Measurements from ENCODE around the gene IGF2.
A peak's percentile ranks its signal among the peaks of the same experiment; 100 is the strongest.

Gene IGF2

DNA sequence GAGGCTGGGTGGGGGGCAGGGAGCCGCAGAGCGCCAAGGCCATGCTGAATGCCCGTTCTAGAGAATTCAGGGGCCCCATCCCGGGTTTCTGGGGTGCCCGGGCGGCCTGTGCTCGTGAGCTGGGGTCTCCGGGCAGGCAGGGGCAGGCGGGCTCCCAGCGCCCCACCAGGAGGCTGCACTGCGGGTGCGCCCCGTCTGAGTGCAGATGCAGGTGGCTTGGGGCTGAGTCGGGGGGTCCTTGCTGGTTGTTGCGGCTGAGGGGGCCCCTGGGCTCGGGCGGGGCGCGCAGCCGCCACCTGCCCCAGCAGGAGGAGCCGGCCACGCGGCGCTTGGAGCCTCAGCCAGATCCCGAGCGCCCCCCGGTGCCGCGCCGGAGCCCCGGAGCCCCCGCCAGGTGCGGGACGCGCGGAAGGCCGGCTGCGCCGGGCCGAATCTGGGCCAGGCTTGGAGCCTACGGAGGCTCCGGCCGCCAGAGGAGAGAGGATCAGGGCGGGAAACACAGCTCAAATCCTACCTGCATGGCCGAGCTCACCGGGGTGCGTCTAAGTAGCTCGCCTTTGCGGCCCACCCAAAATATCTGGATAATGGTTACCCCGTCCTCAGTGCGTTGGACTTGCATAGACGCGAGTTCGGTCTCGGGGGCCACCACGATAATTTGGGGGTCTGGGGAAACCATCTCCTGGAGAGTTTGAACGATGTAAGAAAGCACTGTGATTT lies 590 bp upstream of the IGF2 start:
- H3K36me3 Mint-ChIP-seq (ENCODE audit: low read depth), result no peaks in the 10 kb centered on the region
- H3K4me1 Mint-ChIP-seq (ENCODE audit: low read depth), result peaks cover 5% of the 10 kb centered on the region
- H3K27ac Mint-ChIP-seq, result no peak overlapping the region
- H3K4me3 Mint-ChIP-seq, result no peak overlapping the region
- H3K9me3 Mint-ChIP-seq, result no peaks in the 10 kb centered on the region
- H3K27me3 Mint-ChIP-seq (ENCODE audit: low read depth), result peaks cover 77% of the 10 kb centered on the region

GRCh38 chr11:2138431-2139122 lies 612 bp downstream of the IGF2 start:
- Mint-ChIP-seq H3K4me1 (ENCODE audit: low read depth) (peaks cover 5% of the 10 kb centered on the region), H3K27ac (no peak overlapping the region), H3K36me3 (ENCODE audit: low read depth) (no peaks in the 10 kb centered on the region), H3K27me3 (ENCODE audit: low read depth) (peaks cover 72% of the 10 kb centered on the region), H3K9me3 (no peaks in the 10 kb centered on the region), H3K4me3 (peak overlapping the region; percentile 44)

DNA sequence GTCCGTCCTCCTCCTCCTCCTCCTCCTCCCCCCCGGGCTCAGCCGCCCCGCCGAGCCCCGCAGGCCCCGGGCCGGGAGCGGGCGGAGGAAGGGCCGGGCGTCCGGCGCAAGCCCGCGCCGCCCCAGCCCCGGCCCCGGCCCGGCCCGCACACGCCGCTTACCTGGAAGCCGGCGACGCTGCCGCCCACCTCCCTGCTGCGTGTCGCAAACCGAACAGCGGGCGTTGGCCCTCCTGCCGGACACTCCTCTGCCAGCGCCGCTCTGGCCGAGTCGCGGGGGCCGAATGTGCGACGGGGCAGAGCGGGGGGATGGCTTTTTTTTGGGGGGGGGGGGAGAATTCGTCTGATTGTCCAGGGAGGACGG lies 1.1 kb downstream of the IGF2 start:
- Mint-ChIP-seq H3K27me3 (ENCODE audit: low read depth) (peaks cover 70% of the 10 kb centered on the region), H3K4me1 (ENCODE audit: low read depth) (peaks cover 4% of the 10 kb centered on the region), H3K27ac (no peak overlapping the region), H3K4me3 (no peak overlapping the region), H3K9me3 (no peaks in the 10 kb centered on the region), H3K36me3 (ENCODE audit: low read depth) (no peaks in the 10 kb centered on the region)

DNA sequence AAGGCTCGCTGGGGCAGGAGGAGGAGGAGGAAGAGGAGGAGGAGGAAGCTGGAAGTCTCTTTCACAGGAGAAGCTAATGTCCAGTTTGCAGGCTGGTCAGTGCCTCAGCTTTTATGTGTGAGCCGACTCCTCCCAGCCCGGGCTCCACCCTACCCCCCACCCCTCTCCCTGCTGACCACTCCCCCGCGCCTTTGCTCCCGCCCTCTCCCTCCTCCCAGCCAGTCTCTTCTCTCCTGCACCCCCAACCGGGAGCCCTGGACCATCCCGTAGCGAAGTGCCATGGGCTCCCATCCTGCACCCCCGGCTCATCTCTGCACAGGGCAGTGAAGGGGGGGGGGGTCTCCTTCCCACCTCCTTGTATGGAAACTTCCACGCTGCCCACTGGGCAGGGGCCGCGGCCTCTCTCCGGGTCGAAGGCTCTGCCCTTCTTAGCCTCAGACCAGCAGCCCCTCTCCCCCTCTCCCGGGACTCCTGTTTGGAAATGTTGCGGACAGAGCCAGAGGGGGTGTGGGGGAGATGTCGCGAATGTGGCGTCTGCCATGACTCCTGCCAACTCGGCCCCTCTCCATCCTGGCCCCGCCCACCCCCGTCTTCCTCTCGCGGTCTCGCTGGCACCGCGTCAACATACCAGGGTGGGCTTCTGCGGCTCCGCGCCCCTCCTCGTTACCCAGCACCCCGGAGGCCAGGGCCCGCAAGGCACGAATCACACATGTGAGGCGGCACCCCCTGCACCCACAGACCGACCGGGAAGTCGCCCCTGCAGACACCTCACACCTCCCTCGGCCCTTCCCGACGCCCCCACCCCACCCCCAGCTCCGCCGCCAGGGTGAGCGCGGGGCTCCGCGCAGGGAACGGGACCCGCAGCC lies 1.8 kb downstream of the IGF2 start:
- Mint-ChIP-seq H3K36me3 (ENCODE audit: low read depth) (no peaks in the 10 kb centered on the region), H3K27ac (no peak overlapping the region), H3K4me3 (no peak overlapping the region), H3K9me3 (no peaks in the 10 kb centered on the region), H3K4me1 (ENCODE audit: low read depth) (no peaks in the 10 kb centered on the region), H3K27me3 (ENCODE audit: low read depth) (peaks cover 65% of the 10 kb centered on the region)

DNA sequence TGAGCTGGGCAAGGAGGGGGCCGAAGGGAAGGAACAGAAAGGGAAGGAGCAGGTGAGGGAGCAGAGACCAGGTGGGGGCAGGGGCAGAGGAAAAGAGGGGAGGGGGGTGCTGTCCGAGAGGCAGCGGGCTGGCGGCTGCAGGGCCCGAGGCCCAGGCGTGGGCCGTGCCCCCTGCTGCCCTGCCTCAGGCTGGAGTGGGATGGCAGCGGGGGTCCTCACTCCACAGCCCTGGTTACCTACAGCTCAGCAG lies 2.3 kb downstream of the IGF2 start:
- no peak overlapping the region for H3K4me3 Mint-ChIP-seq
- no peaks in the 10 kb centered on the region for H3K9me3 Mint-ChIP-seq
- H3K27me3 Mint-ChIP-seq (ENCODE audit: low read depth), result peaks cover 65% of the 10 kb centered on the region
- H3K4me1 Mint-ChIP-seq (ENCODE audit: low read depth), result no peaks in the 10 kb centered on the region
- H3K27ac Mint-ChIP-seq, result no peak overlapping the region
- H3K36me3 Mint-ChIP-seq (ENCODE audit: low read depth), result no peaks in the 10 kb centered on the region

DNA sequence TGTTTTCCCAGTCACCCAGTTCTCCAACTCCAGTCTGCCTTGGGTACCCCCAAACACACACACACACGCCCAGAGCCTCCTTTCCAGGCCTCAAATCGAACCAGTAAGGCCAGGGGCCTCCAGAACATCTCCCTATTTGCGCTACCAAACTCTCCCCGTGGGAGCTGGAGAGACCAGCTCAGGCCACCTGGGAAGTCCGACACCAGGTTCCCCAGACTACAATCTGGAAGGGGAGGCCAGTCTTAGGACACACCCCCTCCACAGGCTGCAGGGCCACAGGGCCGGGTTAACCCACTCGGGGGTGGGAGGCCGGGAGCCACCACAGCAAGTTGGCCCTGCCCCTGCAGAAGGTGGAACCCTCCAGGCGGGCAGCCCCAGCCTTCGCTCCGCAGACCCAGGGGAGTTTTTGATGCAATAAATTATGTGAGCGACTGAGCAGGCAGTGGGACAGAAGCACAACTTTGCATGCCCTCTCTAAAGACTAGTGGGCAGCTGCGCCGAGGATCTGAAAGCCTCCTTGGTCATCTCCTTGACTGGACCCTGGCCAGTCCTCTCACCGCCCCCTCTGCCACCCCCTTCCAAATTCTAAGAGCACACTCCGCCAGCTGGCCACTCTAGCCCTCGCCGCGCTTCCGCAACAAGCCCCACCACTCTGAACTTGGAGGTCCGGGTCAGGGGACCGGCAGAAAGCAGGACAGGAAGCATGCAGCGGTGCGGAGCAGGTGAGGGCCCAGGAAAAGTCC lies 2.8 kb downstream of the IGF2 start:
- Mint-ChIP-seq H3K4me1 (ENCODE audit: low read depth) (no peaks in the 10 kb centered on the region), H3K27ac (no peak overlapping the region), H3K9me3 (peaks cover 2% of the 10 kb centered on the region), H3K4me3 (no peak overlapping the region), H3K36me3 (ENCODE audit: low read depth) (no peaks in the 10 kb centered on the region), H3K27me3 (ENCODE audit: low read depth) (peaks cover 65% of the 10 kb centered on the region)

- Mint-ChIP-seq H3K27me3 (ENCODE audit: low read depth) (peaks cover 61% of the 10 kb centered on the region), H3K36me3 (ENCODE audit: low read depth) (no peaks in the 10 kb centered on the region), H3K4me3 (no peak overlapping the region), H3K4me1 (ENCODE audit: low read depth) (no peaks in the 10 kb centered on the region), H3K27ac (no peak overlapping the region), H3K9me3 (peaks cover 4% of the 10 kb centered on the region)
These were observed 3.5 kb downstream of the IGF2 start for GRCh38 chr11:2135648-2136201.

DNA sequence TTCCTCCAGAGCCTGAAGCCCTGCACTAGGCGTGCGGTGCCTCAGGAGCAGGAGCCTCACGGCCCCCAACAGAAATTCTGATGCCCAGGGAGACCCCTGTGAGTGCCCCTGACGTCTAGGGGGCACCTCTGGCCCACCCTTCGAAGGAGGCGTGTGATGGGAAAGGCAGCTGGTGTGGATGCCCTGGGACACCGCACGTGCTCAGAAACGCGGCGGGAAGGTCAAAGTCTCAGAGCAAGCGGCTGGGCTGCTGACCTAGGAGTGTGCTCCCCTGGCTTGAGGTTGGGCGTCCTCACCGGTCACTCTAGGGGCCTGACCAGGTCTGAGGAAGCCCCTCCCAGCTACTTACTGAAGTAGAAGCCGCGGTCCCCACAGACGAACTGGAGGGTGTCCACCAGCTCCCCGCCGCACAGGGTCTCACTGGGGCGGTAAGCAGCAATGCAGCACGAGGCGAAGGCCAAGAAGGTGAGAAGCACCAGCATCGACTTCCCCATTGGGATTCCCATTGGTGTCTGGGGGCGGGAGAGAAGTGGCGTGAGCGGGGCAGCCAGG lies 4.1 kb downstream of the IGF2 start:
- H3K9me3 Mint-ChIP-seq, result peaks cover 4% of the 10 kb centered on the region
- no peak overlapping the region for H3K27ac Mint-ChIP-seq
- H3K36me3 Mint-ChIP-seq (ENCODE audit: low read depth), result no peaks in the 10 kb centered on the region
- H3K27me3 Mint-ChIP-seq (ENCODE audit: low read depth), result peaks cover 56% of the 10 kb centered on the region
- no peak overlapping the region for H3K4me3 Mint-ChIP-seq
- no peaks in the 10 kb centered on the region for H3K4me1 Mint-ChIP-seq (ENCODE audit: low read depth)

GRCh38 chr11:2134022-2135010 lies 4.9 kb downstream of the IGF2 start:
- Mint-ChIP-seq H3K9me3 (peaks cover 4% of the 10 kb centered on the region), H3K27ac (no peak overlapping the region), H3K4me3 (no peak overlapping the region), H3K4me1 (ENCODE audit: low read depth) (no peaks in the 10 kb centered on the region), H3K27me3 (ENCODE audit: low read depth) (peaks cover 54% of the 10 kb centered on the region), H3K36me3 (ENCODE audit: low read depth) (no peaks in the 10 kb centered on the region)

- H3K27ac Mint-ChIP-seq, result no peak overlapping the region
- H3K4me1 Mint-ChIP-seq (ENCODE audit: low read depth), result no peaks in the 10 kb centered on the region
These were observed 5.8 kb downstream of the IGF2 start for GRCh38 chr11:2133241-2134021.

GRCh38 chr11:2132874-2133240 lies 6.3 kb downstream of the IGF2 start:
- Mint-ChIP-seq H3K36me3 (ENCODE audit: low read depth) (no peaks in the 10 kb centered on the region), H3K27me3 (ENCODE audit: low read depth) (peaks cover 49% of the 10 kb centered on the region), H3K4me3 (no peak overlapping the region), H3K27ac (no peak overlapping the region), H3K9me3 (peaks cover 4% of the 10 kb centered on the region), H3K4me1 (ENCODE audit: low read depth) (no peaks in the 10 kb centered on the region)

More at GRCh38 chr11:2133241-2134021, 5.8 kb downstream of the IGF2 start:
- H3K4me3 Mint-ChIP-seq, result no peak overlapping the region
- H3K27me3 Mint-ChIP-seq (ENCODE audit: low read depth), result peaks cover 52% of the 10 kb centered on the region
- H3K36me3 Mint-ChIP-seq (ENCODE audit: low read depth), result no peaks in the 10 kb centered on the region
- peaks cover 4% of the 10 kb centered on the region for H3K9me3 Mint-ChIP-seq

- no peak overlapping the region for H3K27ac Mint-ChIP-seq
- H3K4me1 Mint-ChIP-seq (ENCODE audit: low read depth), result no peaks in the 10 kb centered on the region
- H3K27me3 Mint-ChIP-seq (ENCODE audit: low read depth), result peaks cover 44% of the 10 kb centered on the region
- peaks cover 4% of the 10 kb centered on the region for H3K9me3 Mint-ChIP-seq
- H3K36me3 Mint-ChIP-seq (ENCODE audit: low read depth), result no peaks in the 10 kb centered on the region
- no peak overlapping the region for H3K4me3 Mint-ChIP-seq
These were observed 6.9 kb downstream of the IGF2 start for GRCh38 chr11:2132246-2132645.

All from T-helper 1 cell treated with Interleukin-12 subunit alpha and Interleukin-12 subunit beta and Interleukin-4 antibody, amounts not matched to agents 30 μg/mL and 1 μg/mL, for 36 hours (primary cell).